ES-I3 (cell line): Measurements from ENCODE around the gene METTL15.
"Not testable (repeated sequence)": the region's sequence is repeated elsewhere in the genome, so short reads cannot be mapped to it uniquely, and the experiment has no call there.

Source experiments
- H3K36me3 ChIP-seq: 2 replicates; pipeline ENCODE4 v1.6.1; 2013; ENCODE audit warnings: mild to moderate bottlenecking, low read length, control low read depth, moderate library complexity; ENCODE audit not compliant: insufficient read depth
- H3K4me1 ChIP-seq: 2 replicates; pipeline ENCODE4 v1.6.1; 2013; ENCODE audit warnings: mild to moderate bottlenecking, control low read depth, low read length; ENCODE audit not compliant: insufficient read depth
- H3K9ac ChIP-seq: 2 replicates; pipeline ENCODE4 v1.6.1; 2013; ENCODE audit warnings: low read depth, mild to moderate bottlenecking, low read length, moderate library complexity
- H3K9me3 ChIP-seq: 2 replicates; pipeline ENCODE4 v1.6.1; 2013; ENCODE audit warnings: mild to moderate bottlenecking, low read length, moderate library complexity; ENCODE audit not compliant: control insufficient read depth, insufficient read depth

The METTL15 gene

DNA sequence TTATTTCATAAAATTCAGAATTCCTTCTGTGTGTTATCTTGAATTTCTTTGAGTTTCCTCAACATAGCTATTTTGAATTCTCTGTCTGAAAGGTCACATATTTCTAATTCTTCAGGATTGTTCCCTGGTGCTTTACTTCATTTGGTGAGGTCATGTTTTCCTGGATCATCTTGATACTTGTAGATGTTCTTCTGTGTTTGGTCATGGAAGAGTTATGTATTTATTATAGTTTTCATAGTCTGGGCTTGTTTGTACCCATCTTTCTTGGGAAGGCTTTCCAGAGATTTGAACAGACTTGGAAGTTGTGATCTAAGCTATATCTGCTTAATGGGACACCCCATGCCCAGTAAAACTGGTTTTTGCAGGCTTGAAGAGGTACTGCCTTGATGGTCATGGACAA lies 149.6 kb downstream of the METTL15 start:
- no peaks in the 10 kb centered on the region; the same call in 1 of the 2 replicates for H3K9me3 ChIP-seq
- no peak overlapping the region for H3K9ac ChIP-seq
- H3K36me3 ChIP-seq = no peaks in the 10 kb centered on the region
- H3K4me1 ChIP-seq = no peaks in the 10 kb centered on the region

DNA sequence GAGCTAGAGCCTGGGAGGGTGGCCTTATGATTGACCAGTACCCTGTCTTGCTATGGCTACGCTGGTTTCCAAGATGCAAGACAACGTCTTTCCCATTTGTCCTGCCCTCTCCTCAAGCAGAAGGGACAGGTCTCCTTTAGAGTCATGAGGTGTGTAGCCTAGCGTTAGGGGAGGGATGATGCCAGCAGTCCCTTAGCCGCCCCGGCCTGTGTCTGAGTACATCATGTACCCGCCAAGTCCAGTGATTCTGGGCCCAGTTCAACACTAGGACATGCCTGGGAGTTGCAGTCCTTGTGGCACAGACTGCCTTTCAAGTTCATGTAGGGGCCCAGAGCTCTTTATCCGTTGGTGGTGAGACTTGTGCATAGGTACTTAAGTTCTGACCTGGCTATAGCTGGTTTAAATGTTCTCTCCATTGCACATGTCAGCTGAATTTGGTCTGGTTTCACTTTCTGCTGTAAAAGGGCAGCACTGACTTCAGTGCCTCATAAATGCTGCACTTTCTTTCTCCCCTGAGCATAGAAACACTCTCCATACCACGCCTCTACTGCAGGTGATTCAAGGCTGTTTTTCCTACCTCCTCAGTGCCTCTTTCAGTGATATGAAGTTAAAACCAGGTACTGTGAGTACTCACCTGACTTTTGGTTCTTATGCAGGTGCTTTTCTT lies 151.1 kb downstream of the METTL15 start:
- H3K36me3 ChIP-seq = no peaks in the 10 kb centered on the region
- H3K9me3 ChIP-seq = no peaks in the 10 kb centered on the region; the same call in 1 of the 2 replicates
- no peaks in the 10 kb centered on the region for H3K4me1 ChIP-seq
- H3K9ac ChIP-seq = no peak overlapping the region

DNA sequence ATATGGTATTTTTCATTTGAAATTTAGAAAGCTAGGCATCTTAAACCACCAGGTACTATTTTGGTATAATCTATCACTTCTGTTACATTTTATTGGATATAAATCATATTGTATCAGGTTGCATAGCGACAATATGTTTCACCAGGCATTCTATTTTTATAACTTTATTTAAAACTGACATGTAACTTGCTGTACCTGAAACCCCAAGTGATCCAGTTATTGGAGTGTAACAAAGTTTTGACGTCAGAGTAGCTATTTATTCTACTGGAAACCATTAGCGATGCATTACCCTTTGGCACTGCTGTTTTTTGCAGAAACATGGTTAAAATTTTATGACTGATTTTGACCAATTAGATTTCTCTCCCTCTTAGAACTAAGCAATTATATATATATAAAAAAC lies 160.7 kb downstream of the METTL15 start:
- no peaks in the 10 kb centered on the region for H3K9me3 ChIP-seq
- no peak overlapping the region for H3K9ac ChIP-seq
- no peaks in the 10 kb centered on the region for H3K4me1 ChIP-seq
- H3K36me3 ChIP-seq = no peaks in the 10 kb centered on the region

DNA sequence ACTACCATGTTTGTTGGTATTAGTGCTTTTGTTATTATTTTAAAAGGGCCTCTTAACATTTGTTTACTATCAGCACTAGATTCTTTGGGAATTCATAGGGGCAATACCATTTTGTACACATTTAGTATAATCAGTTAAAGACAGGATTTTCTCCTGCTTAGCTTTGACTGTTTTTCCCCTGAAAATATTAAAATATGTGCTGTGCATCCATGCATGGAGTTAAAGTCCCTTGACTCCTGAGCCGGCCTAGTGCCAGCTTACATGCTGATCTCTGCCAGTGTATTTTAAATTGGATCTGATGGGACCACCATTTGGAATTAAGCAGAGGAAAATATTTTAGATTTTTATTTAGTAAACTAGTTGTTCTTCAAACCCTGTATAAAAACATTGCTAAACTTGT lies 161.4 kb downstream of the METTL15 start:
- no peaks in the 10 kb centered on the region for H3K9me3 ChIP-seq
- no peak overlapping the region for H3K9ac ChIP-seq
- H3K4me1 ChIP-seq = no peaks in the 10 kb centered on the region
- no peaks in the 10 kb centered on the region for H3K36me3 ChIP-seq

DNA sequence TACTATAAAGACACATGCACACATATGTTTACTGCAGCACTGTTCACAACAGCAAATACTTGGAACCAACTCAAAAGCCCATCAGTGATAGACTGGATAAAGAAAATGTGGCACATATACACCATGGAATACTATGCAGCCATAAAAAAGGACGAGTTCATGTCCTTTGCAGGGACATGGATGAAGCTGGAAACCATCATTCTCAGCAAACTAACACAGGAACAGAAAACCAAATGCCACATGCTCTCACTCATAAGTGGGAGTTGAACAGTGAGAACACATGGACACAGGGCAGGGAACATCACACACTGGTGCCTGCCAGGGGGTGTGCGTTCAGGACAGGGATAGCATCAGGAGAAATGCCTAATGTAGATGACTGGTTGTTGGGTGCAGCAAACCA lies 164.1 kb downstream of the METTL15 start:
- H3K9ac ChIP-seq, H3K9me3 ChIP-seq, H3K36me3 ChIP-seq, H3K4me1 ChIP-seq: not testable (repeated sequence)

DNA sequence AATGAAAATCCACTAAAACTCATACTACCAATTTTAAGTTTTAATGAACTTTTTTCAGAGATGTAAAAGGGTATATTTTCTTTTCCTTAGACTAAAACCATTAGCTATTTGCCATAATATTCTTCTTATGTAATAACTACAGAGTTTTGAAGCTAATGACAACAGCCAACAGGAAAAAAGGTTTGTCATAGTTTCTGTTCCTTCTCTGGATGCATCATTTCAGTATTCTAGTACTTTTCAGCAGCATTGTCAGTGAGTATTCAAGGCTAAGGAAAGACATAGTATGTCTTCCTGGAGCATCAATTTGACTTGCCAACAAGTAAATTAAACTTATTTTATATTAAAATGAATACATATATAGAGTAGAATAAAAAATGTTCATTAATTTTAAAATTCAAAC lies 166.0 kb downstream of the METTL15 start:
- no peaks in the 10 kb centered on the region for H3K36me3 ChIP-seq
- no peaks in the 10 kb centered on the region for H3K4me1 ChIP-seq
- H3K9ac ChIP-seq = no peak overlapping the region
- no peaks in the 10 kb centered on the region for H3K9me3 ChIP-seq

DNA sequence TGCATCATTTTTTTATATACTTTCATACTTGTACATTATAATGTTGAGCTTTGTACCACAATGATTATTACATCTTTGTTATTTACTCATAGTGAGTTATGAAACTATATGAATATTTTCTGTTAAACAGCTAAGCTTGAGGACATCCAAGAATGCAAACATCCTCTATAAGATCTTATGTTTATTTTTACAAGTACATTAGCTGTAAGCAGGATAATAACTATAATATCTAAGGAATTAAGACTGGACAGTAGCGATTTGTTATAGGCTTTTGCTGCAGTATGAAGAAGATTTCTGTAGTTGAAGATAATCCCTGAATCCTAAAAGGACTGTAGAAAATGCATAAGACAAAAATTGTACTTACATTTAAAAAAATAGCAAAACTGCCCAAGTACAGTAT lies 176.0 kb downstream of the METTL15 start:
- Histone ChIP-seq H3K9ac (no peak overlapping the region), H3K4me1 (no peaks in the 10 kb centered on the region), H3K9me3 (no peaks in the 10 kb centered on the region), H3K36me3 (no peaks in the 10 kb centered on the region)

DNA sequence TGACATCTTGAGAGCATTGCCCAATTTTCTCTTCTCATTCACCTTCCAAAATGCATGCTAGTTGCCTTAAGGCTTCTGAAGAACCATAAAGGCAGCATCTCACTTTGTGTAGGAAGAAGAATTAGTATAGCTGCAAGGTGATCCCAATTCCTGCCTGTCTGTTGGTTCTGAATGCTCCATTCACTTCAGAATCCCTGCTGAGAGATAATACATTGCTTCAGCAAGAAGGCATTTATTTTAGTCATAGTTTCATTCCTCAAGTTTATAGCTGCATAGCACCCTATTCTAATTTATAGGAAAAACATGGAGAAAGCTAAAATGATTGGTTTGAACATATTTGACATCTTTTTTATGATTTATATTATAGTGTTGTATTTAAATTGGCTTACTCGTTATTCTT lies 181.3 kb downstream of the METTL15 start:
- no peak overlapping the region for H3K9ac ChIP-seq
- no peaks in the 10 kb centered on the region for H3K4me1 ChIP-seq
- no peaks in the 10 kb centered on the region for H3K9me3 ChIP-seq
- no peaks in the 10 kb centered on the region for H3K36me3 ChIP-seq

DNA sequence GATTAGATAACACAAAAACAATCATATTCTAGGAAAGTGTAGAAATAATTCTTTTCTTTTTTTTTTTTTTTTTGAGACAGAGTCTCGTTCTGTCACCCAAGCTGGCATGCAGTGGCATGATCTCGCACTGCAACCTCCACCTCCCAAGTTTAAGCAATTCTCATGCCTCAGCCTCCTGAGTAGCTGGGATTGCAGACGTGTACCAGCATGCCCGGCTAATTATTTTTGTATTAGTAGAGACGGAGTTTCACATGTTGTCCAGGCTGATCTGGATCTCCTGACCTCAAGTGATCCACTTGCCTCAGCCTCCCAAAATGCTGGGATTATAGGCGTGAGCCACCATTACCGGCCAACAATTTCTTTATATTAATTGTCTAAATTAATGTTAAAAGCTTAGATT lies 182.8 kb downstream of the METTL15 start:
- H3K4me1 ChIP-seq, H3K9ac ChIP-seq, H3K9me3 ChIP-seq, H3K36me3 ChIP-seq: not testable (repeated sequence)

DNA sequence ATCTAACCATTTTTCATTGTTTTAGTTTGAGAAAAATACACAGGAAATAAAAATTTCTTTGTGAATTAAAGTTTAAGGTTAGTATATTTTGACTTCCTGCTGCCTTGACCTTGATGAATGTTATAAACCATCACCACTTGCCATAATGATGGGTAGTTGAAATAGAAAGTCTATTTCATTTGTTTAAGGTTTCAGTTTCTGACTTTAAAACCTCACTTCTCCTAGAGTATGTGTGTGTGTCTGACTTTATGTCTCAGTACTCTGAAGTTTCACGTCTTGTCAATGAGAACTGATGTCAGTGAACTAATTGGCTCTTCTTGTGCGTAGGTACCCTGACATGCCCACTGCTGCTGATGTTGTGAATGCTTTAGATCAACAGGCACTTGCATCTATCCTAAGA lies 188.2 kb downstream of the METTL15 start:
- H3K4me1 ChIP-seq = no peaks in the 10 kb centered on the region
- no peaks in the 10 kb centered on the region for H3K36me3 ChIP-seq
- no peak overlapping the region for H3K9ac ChIP-seq
- H3K9me3 ChIP-seq = no peaks in the 10 kb centered on the region

DNA sequence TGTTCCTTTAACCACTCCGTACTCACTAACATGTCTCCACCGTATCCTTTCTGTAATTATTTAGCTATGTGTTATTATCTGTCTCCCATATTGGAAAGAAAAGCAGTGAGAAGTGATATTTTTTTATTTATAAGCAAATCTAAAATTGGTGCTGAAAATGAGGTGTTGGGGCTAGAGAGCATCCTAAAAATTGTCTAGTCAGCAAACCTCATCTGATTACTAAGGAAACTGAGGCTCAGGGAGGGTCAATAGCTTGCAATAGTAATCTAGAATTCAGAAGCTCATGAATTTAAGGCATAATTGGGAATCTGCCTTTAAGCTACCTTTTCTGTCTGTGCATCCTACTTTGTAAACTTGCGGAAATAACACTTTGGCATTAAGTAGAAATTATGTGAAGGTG lies 190.0 kb downstream of the METTL15 start:
- Histone ChIP-seq H3K9me3 (no peaks in the 10 kb centered on the region), H3K36me3 (no peaks in the 10 kb centered on the region), H3K9ac (no peak overlapping the region), H3K4me1 (no peaks in the 10 kb centered on the region)

DNA sequence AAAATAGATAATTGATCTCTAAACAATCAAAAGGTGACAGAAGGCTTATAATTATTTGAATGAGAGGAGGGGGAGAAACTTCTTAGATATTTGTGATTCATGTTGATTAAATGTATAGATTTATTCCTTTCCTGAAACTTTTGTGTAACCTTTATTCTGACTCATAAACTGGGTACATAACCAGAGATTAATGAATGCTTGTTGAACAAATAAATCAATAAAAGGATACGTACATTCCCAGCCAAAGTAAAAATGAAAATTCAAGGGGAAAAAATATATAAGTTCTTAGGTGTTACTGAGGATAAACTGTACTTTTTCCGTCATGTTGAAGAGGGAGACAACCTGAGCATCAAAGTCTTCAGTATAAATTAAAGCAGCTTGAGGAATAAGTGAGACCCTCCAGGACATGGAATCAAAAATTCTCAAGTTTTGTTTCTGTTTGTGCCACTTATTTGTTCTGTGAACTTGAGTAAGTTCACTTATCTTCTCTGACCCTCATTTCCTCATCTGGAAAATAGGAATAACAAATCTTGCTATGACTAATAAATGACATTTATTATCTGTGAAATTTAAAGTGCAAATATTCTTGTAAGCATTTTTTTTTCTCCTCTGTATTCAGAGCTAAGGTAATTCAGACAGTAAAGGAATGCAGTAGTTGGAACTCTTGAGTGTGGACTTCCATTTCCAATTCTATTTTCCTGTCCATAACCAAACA lies 195.4 kb downstream of the METTL15 start:
- no peaks in the 10 kb centered on the region for H3K4me1 ChIP-seq
- no peaks in the 10 kb centered on the region for H3K36me3 ChIP-seq
- no peaks in the 10 kb centered on the region for H3K9me3 ChIP-seq
- no peak overlapping the region for H3K9ac ChIP-seq

DNA sequence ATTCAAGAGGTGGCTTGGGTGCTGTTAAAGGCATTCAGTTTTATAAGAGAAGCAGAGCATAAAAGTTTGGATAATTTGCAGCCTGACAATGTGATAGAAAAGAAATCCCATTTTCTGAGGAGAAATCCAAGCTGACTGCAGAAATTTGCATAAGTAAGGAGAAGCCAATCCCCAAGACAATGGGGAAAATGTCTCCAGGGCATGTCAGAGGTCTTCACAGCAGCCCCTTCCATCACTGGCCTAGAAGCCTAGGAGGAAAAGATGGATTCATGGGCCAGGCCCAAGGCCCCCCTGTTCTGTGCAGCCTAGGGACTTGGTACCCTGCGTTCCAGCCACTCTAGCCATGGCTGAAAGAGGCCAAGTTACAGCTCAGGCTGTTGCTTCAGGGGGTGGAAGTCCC lies 207.3 kb downstream of the METTL15 start:
- no peaks in the 10 kb centered on the region; the same call in 1 of the 2 replicates for H3K9me3 ChIP-seq

DNA sequence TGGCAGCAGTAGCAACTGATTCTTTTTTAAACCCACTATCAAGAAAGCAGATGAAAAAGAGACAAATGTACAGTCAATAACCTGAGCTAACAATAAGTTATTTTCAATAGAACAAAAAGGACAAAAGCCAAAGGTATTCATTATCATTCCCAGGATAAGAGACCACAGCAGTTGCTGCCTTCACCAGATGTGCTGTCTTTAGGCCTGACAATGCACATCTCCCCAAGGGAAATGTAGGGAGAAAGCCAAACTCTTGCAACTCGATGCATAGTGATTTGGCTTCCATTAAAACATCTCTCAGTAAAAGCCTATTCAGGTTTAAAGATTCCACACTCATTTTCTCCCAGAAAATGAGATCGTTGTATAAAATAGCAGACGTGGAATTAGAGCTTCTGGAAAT lies 210.7 kb downstream of the METTL15 start:
- H3K9ac ChIP-seq = no peak overlapping the region
- no peaks in the 10 kb centered on the region; the same call in 1 of the 2 replicates for H3K9me3 ChIP-seq
- no peaks in the 10 kb centered on the region for H3K36me3 ChIP-seq
- no peaks in the 10 kb centered on the region for H3K4me1 ChIP-seq

More for the DNA sequence above, 207.3 kb downstream of the METTL15 start:
- Histone ChIP-seq H3K4me1 (no peaks in the 10 kb centered on the region), H3K36me3 (no peaks in the 10 kb centered on the region), H3K9ac (no peak overlapping the region)

DNA sequence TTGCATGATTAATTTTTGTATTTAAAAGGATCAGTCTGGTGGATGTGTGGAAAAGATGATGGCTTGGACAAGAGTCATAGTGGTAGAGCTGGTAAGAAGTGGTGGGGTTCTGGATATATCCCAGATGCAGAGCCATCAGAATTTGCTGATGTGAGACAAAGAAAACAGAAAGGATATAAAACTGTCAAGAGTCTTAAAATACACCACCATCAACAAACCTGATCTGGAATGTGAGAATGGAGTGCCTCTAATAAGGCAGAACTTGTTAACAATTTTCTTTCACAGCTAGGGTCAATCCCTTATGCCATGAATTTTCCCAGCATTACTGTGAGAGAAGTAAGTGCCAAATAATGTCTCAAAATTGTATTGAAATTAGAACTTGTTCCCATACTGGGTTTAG lies 215.4 kb downstream of the METTL15 start:
- H3K9ac ChIP-seq = no peak overlapping the region
- no peaks in the 10 kb centered on the region for H3K4me1 ChIP-seq
- H3K9me3 ChIP-seq = no peaks in the 10 kb centered on the region
- no peaks in the 10 kb centered on the region for H3K36me3 ChIP-seq
